ENCODE results near the gene MGMT. TPM values are rescaled to one million over a fixed set of nuclear protein-coding genes. Genes with fewer than 3 reads are reported as not detected.

Gene MGMT
- total and polyA plus RNA-seq, 2 of the 4 experiments (the other 2 are of a cell fraction): 11.5 to 17.8 TPM

- Histone ChIP-seq H3K4me2 (ENCODE audit: low read depth, low read length) (no peak overlapping the region), H3K56ac (ENCODE audit: extremely low read depth, insufficient read depth, low read length) (no peak overlapping the region), H2BK20ac (ENCODE audit: low read depth, low read length) (no peak overlapping the region), H3K9ac (ENCODE audit: low read depth, low read length) (no peak overlapping the region), H2BK120ac (ENCODE audit: low read depth, low read length) (no peak overlapping the region), H4K8ac (ENCODE audit: low read depth in 2 of 2, low read length in 2 of 2) (no peak overlapping the region), H3K4ac (ENCODE audit: low read depth, low read length) (no peak overlapping the region), H2BK5ac (ENCODE audit: low read depth, low read length, poor library complexity, severe bottlenecking) (no peak overlapping the region), H3K36me3 (ENCODE audit: control insufficient read depth, insufficient read depth, low read length) (no peaks in the 10 kb centered on the region), H4K20me1 (ENCODE audit: insufficient read depth, low read length) (no peaks in the 10 kb centered on the region), H2AFZ (replicated peaks; ENCODE audit: low read length, poor library complexity) (no peak overlapping the region), H4K5ac (ENCODE audit: low read depth, low read length) (no peak overlapping the region), H2AK9ac (replicated peaks; ENCODE audit: low read depth, low read length, poor library complexity) (no peak overlapping the region), H3K9me3 (ENCODE audit: control insufficient read depth, insufficient read depth, low read length) (peaks cover 5% of the 10 kb centered on the region), H3K27ac (ENCODE audit: insufficient read depth, low read length) (no peak overlapping the region), H3K18ac (ENCODE audit: low read depth, low read length) (no peak overlapping the region), H3K23ac (ENCODE audit: low read depth, low read length) (no peak overlapping the region), H3K4me1 (ENCODE audit: control insufficient read depth, insufficient read depth, low read length) (peaks cover 4% of the 10 kb centered on the region; the same call in 1 of the 2 replicates), H2BK15ac (ENCODE audit: low read depth, low read length) (no peak overlapping the region), H3K79me1 (ENCODE audit: low read depth in 1 of 2, low read length in 2 of 2) (peaks cover 4 to 13% of the 10 kb centered on the region in 2 experiments; a peak in 2 of 4 replicates), H2AK5ac (ENCODE audit: low read depth, low read length) (no peak overlapping the region), H3K27me3 (ENCODE audit: control insufficient read depth, insufficient read depth, low read length) (no peaks in the 10 kb centered on the region), H4K91ac (ENCODE audit: insufficient read depth, low read depth, low read length) (no peak overlapping the region), H3K9me1 (ENCODE audit: insufficient read depth, low read length) (no peaks in the 10 kb centered on the region), H3K4me3 (ENCODE audit: insufficient read depth, low read depth, low read length) (no peak overlapping the region), H3K14ac (replicated peaks; ENCODE audit: low read depth, low read length) (no peak overlapping the region)
- dilution Hi-C loops (cut with HindIII; ENCODE audit: low sequenced_read_pairs, unreplicated experiment) (no loop called here), intact Hi-C loops (cut with micrococcal nuclease) (no loop called here), in situ Hi-C loops (cut with MboI; ENCODE audit: low sequenced_read_pairs) (no loop called here)
- no TSS peak for BruUV-seq (replicated peaks)
- DNase-seq (no peak), ATAC-seq (ENCODE audit: low read depth) (no peak)
- CTCF ChIA-PET: no interaction called here
- TF ChIP-seq CEBPB (IDR thresholded peaks at IDR 0.05; ENCODE audit: low read depth, low read length) (no peak), BHLHE40 (IDR thresholded peaks at IDR 0.05; ENCODE audit: low read depth, low read length) (no peak), RCOR1 (IDR thresholded peaks at IDR 0.05; ENCODE audit: insufficient replicate concordance, low read length) (no peak)
- POLR2A ChIA-PET (ENCODE audit: unreplicated experiment): no interaction called here
- 87% methylated on average over 8 of the region's 13 CpGs; no CpG with 5 or more reads in 1 of the 2 experiments for WGBS, 2 experiments (ENCODE audit: extremely low coverage in 2 of 2, insufficient read length in 1 of 2)
These were observed 44.0 kb downstream of the MGMT start for GRCh38 chr10:129511086-129511485.

Measured in IMR-90 (cell line).